IMR-90 (cell line): ENCODE results near the gene ADCK2. TPM values are rescaled to one million over a fixed set of nuclear protein-coding genes. Genes with fewer than 3 reads are reported as not detected.

Experiments
- ATAC-seq: fragments of 200-7000 bp; cut with Tn5 transposase; 2 replicates; pipeline ENCODE4 v1.9.1; 2020; ENCODE audit warnings: low read depth, mild to moderate bottlenecking, moderate library complexity
- BruUV-seq: library from RNA; stranded (reverse); fragments of 400-500 nt; replicated peaks from 2 replicates; lab custom pipeline; 2021; lab: Mats Ljungman, UMichigan
- CTCF ChIA-PET: fragments of 300-600 bp; formaldehyde crosslinking; extraction: SDS; loops from one replicate; lab custom pipeline; 2021; ENCODE audit warnings: antibody characterized with exemption; lab: Yijun Ruan, JAX
- POLR2A ChIA-PET: fragments of 300-600 bp; sonication (Branson Sonifier 250); formaldehyde crosslinking; loops from one replicate; lab custom pipeline; 2022; ENCODE audit warnings: antibody characterized with exemption; ENCODE audit not compliant: unreplicated experiment; lab: Charles Lee
- DNase-seq: peaks from one replicate; pipeline ENCODE4 v3.0.0; 2013
- H2AFZ ChIP-seq: replicated peaks from 2 replicates; pipeline ENCODE3; 2013; ENCODE audit warnings: low read length, mild to moderate bottlenecking; ENCODE audit not compliant: poor library complexity
- H2AK5ac ChIP-seq: 2 replicates; pipeline ENCODE4 v1.6.1; 2013; ENCODE audit warnings: low read depth, low read length, inconsistent platforms
- H2AK9ac ChIP-seq: replicated peaks from 2 replicates; pipeline ENCODE3; 2013; ENCODE audit warnings: mild to moderate bottlenecking, low read depth, low read length, moderate library complexity; ENCODE audit not compliant: poor library complexity
- H2BK120ac ChIP-seq: 2 replicates; pipeline ENCODE4 v1.6.1; 2013; ENCODE audit warnings: low read depth, low read length, inconsistent platforms
- H2BK15ac ChIP-seq: 3 replicates; pipeline ENCODE4 v1.6.1; 2013; ENCODE audit warnings: low read depth, low read length, inconsistent platforms
- H2BK20ac ChIP-seq: 2 replicates; pipeline ENCODE4 v1.6.1; 2013; ENCODE audit warnings: low read depth, mild to moderate bottlenecking, inconsistent platforms, low read length, moderate library complexity
- H2BK5ac ChIP-seq: 2 replicates; pipeline ENCODE4 v1.6.1; 2013; ENCODE audit warnings: mild to moderate bottlenecking, low read depth, low read length, inconsistent platforms; ENCODE audit not compliant: poor library complexity, severe bottlenecking
- H3K14ac ChIP-seq: replicated peaks from 2 replicates; pipeline ENCODE4 v1.6.1; 2013; ENCODE audit warnings: low read depth, low read length, inconsistent platforms
- H3K18ac ChIP-seq: 2 replicates; pipeline ENCODE4 v1.6.1; 2013; ENCODE audit warnings: low read depth, low read length, control low read depth
- H3K23ac ChIP-seq: 2 replicates; pipeline ENCODE4 v1.6.1; 2013; ENCODE audit warnings: low read depth, low read length, inconsistent platforms
- H3K27ac ChIP-seq: 2 replicates; pipeline ENCODE4 v1.5.1; 2013; ENCODE audit warnings: mild to moderate bottlenecking, control low read depth, low read length; ENCODE audit not compliant: insufficient read depth
- H3K27me3 ChIP-seq: 2 replicates; pipeline ENCODE4 v1.6.1; 2013; ENCODE audit warnings: low read length; ENCODE audit not compliant: control insufficient read depth, insufficient read depth
- H3K36me3 ChIP-seq: 2 replicates; pipeline ENCODE4 v1.6.1; 2013; ENCODE audit warnings: low read length, mixed read lengths; ENCODE audit not compliant: control insufficient read depth, insufficient read depth
- H3K4ac ChIP-seq: 2 replicates; pipeline ENCODE4 v1.6.1; 2013; ENCODE audit warnings: low read depth, low read length, inconsistent platforms
- H3K4me1 ChIP-seq: 2 replicates; pipeline ENCODE4 v1.6.1; 2013; ENCODE audit warnings: low read length, mixed read lengths; ENCODE audit not compliant: control insufficient read depth, insufficient read depth
- H3K4me2 ChIP-seq: 2 replicates; pipeline ENCODE4 v1.6.1; 2013; ENCODE audit warnings: low read depth, mild to moderate bottlenecking, control low read depth, low read length, moderate library complexity
- H3K4me3 ChIP-seq: 2 replicates; pipeline ENCODE4 v1.5.1; 2013; ENCODE audit warnings: low read depth, mild to moderate bottlenecking, control low read depth, low read length, moderate library complexity; ENCODE audit not compliant: insufficient read depth
- H3K56ac ChIP-seq: 2 replicates; pipeline ENCODE4 v1.6.1; 2013; ENCODE audit warnings: low read length, inconsistent platforms; ENCODE audit not compliant: insufficient read depth; ENCODE audit errors: extremely low read depth
- H3K79me1 ChIP-seq, 2 experiments: 2 replicates each; pipeline ENCODE4 v1.6.1; 2013; ENCODE audit warnings: low read length in 2 of 2, inconsistent platforms in 1 of 2, low read depth in 1 of 2
- H3K9ac ChIP-seq: 2 replicates; pipeline ENCODE4 v1.6.1; 2013; ENCODE audit warnings: low read depth, low read length, control low read depth
- H3K9me1 ChIP-seq: 2 replicates; pipeline ENCODE4 v1.6.1; 2013; ENCODE audit warnings: low read length, inconsistent platforms; ENCODE audit not compliant: insufficient read depth
- H3K9me3 ChIP-seq: 2 replicates; pipeline ENCODE4 v1.6.1; 2013; ENCODE audit warnings: low read length; ENCODE audit not compliant: control insufficient read depth, insufficient read depth
- H4K20me1 ChIP-seq: 2 replicates; pipeline ENCODE4 v1.6.1; 2013; ENCODE audit warnings: low read length, inconsistent platforms; ENCODE audit not compliant: insufficient read depth
- H4K5ac ChIP-seq: 2 replicates; pipeline ENCODE4 v1.6.1; 2013; ENCODE audit warnings: mild to moderate bottlenecking, low read depth, low read length, control low read depth
- H4K8ac ChIP-seq, 2 experiments: 2 replicates each; pipeline ENCODE4 v1.6.1; 2013; ENCODE audit warnings: low read depth in 2 of 2, low read length in 2 of 2, control low read depth in 1 of 2, inconsistent platforms in 1 of 2
- H4K91ac ChIP-seq: 2 replicates; pipeline ENCODE4 v1.6.1; 2013; ENCODE audit warnings: low read depth, low read length, inconsistent platforms; ENCODE audit not compliant: insufficient read depth
- CEBPB ChIP-seq: IDR thresholded peaks from 2 replicates; pipeline ENCODE4 v1.6.1; 2012; ENCODE audit warnings: low read depth, low read length, improper control_type of control experiment
- CHD1 ChIP-seq: IDR thresholded peaks from 2 replicates; pipeline ENCODE4 v1.6.1; 2012; ENCODE audit warnings: low read depth, low read length, improper control_type of control experiment
- FOS ChIP-seq: fragments of 150-350 bp; IDR thresholded peaks from 2 replicates; pipeline ENCODE4 v1.6.1; 2016; ENCODE audit warnings: low read depth, low read length
- RCOR1 ChIP-seq: IDR thresholded peaks from 2 replicates; pipeline ENCODE4 v1.6.1; 2012; ENCODE audit warnings: mild to moderate bottlenecking, low read length, improper control_type of control experiment; ENCODE audit not compliant: insufficient replicate concordance
- RFX5 ChIP-seq: IDR thresholded peaks from 2 replicates; pipeline ENCODE4 v1.8.0; 2012; ENCODE audit warnings: low read depth, mild to moderate bottlenecking, low read length, moderate library complexity
- WGBS, 2 experiments: methylation state at CpG; one replicate each; pipeline versions ENCODE4 v1.1.5 to v1.1.7; 2013; ENCODE audit warnings: missing lambda C conversion rate in 2 of 2; ENCODE audit not compliant: insufficient read length in 1 of 2; ENCODE audit errors: extremely low coverage in 2 of 2; 5-methylcytosine and 5-hydroxymethylcytosine counted together
- dilution Hi-C: fragments of 300-500 bp; cut with HindIII; formaldehyde crosslinking; loops from one replicate; pipeline ENCODE4 v1.14.3; 2018; ENCODE audit warnings: low sequenced_read_pairs; ENCODE audit not compliant: unreplicated experiment
- in situ Hi-C: fragments of 300-500 bp; cut with MboI; formaldehyde crosslinking; loops from 3 replicates; pipeline ENCODE4 v1.14.3; 2019; ENCODE audit warnings: low sequenced_read_pairs, inconsistent platforms, mixed read lengths
- intact Hi-C: fragments of 100-400 bp; cut with micrococcal nuclease; formaldehyde crosslinking; loops from 2 replicates; pipeline ENCODE4 v1.10.0; 2022
- polyA plus RNA-seq, 3 experiments: library from polyadenylated mRNA; depleted of rRNA; stranded (reverse); fragments of >200 nt; gene quantifications; 2 replicates each; pipeline ENCODE4 v1.2.3, GENCODE V29; 2012; ENCODE audit warnings: low replicate concordance in 1 of 3
- total RNA-seq: library from RNA; depleted of rRNA; stranded (reverse); fragments of >200 nt; gene quantifications from 2 replicates; pipeline ENCODE4 v1.2.3, GENCODE V29; 2012

The ADCK2 gene
- total and polyA plus RNA-seq, 2 of the 4 experiments (the other 2 are of a cell fraction) = 7.1 to 10.0 TPM

DNA sequence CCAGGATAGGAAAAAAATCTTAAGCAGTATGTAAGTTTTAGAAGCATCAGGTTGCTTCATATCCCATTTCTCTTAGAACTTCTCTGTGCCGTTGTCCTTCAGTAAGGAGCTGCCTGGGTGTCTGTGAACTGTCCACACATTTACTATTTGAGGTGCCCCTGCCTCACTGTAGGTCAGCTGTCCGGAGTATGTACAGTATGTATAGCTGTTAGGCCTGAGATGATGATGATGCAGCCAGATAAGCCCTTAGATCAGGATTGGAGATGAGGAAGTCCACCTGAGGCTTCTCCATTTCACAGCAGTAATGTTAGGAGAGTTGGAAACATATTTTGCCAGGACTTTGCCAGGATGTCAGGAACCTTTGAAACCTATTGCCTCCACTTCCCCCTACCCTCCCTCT is 31.5 kb downstream of the ADCK2 start:
- Histone ChIP-seq H3K4me1 (no peaks in the 10 kb centered on the region), H3K27me3 (no peaks in the 10 kb centered on the region), H3K79me1 (peaks cover 6 to 40% of the 10 kb centered on the region in 2 experiments; a peak in 2 of 4 replicates), H3K56ac (no peak overlapping the region), H3K4me3 (no peak overlapping the region), H2AK9ac (no peak overlapping the region), H3K18ac (no peak overlapping the region), H3K36me3 (peaks cover 26% of the 10 kb centered on the region), H3K4ac (no peak overlapping the region), H2AK5ac (no peak overlapping the region), H3K4me2 (no peak overlapping the region), H2BK5ac (no peak overlapping the region), H3K9ac (no peak overlapping the region), H2BK120ac (no peak overlapping the region), H3K23ac (no peak overlapping the region), H4K91ac (no peak overlapping the region), H4K8ac (no peak overlapping the region), H2BK15ac (no peak overlapping the region), H3K14ac (no peak overlapping the region), H2BK20ac (no peak overlapping the region), H3K9me1 (no peaks in the 10 kb centered on the region), H4K20me1 (peaks cover 4% of the 10 kb centered on the region; the same call in 1 of the 2 replicates), H2AFZ (no peak overlapping the region), H3K9me3 (no peaks in the 10 kb centered on the region), H4K5ac (no peak overlapping the region), H3K27ac (no peak overlapping the region)
- dilution Hi-C loops (no loop called here), in situ Hi-C loops (no loop called here), intact Hi-C loops (no loop called here)
- POLR2A ChIA-PET = no interaction called here
- CTCF ChIA-PET = no interaction called here
- WGBS, 2 experiments = no CpG with 5 or more reads among the region's 2 CpGs
- ATAC-seq = no peak
- no peak for DNase-seq
- TF ChIP-seq RCOR1 = no peak
- TF ChIP-seq FOS = no peak
- TF ChIP-seq CEBPB = no peak
- no peak for TF ChIP-seq RFX5
- no peak for TF ChIP-seq CHD1
- BruUV-seq = no TSS peak
